NCI-H82 treated with DMSO at 0.1 percent for 48 hours (cell line): ENCODE results near the gene TNFAIP8L2.

Source experiments
- DNase-seq: peaks from one replicate; lab custom pipeline; 2025; ENCODE audit not compliant: unreplicated experiment; lab: John Stamatoyannopoulos, UW

Gene TNFAIP8L2

DNA sequence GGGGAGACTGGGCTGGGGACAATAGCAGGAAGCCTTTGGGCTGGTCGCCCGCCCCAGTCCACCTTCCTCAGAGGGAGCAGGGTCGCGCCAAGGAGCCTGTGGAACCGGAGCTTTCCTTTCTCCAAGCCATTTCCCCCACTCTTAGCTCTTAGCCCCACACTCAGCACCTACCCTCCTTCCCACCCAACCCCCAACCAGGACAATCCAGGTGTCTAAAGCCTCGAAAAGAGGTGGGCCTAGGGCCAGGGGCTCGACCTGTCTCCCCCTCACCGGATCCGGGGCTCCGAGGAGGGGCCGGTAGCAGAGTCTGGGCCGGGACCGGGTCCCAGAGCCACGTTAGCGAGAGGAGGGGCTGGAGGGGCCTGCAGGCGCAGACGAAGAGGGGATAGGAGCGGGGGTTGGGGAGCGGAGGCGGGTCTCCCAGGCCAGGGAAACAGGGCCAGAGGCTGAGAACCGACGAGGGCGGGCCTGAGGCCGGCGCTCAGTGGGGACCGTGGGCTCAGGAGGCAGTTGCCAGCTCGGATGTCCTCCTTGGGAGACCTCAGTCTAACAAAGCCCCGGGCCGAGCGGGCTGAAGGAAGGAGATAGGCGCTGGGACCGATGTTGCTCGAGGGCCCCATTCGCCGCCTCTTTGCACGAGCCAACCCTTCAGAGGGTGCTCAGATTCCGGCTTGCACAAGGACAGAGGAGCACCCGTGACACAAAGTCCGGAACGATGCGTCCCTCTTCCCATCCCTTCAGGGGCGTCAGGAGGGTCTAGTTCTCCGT lies 11.0 kb upstream of the TNFAIP8L2 start:
- DNase-seq, result no peak

DNA sequence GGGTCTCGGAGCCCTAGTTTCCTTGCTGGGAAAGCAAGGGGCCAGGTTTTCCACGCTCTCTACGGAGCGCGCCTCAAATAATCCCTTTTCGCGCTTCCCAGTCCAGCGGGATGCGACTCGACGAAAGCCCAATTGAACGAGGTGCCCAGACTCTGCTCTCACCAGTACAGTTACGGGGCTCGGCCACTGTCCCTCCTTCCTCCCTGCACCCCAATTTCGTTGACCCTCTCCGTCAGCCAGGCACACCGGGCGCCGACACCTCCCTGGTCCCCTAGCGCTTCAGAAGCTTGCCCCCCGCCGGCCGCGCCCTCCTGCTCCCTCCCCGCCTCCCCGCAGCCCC lies 10.4 kb upstream of the TNFAIP8L2 start:
- no peak for DNase-seq

DNA sequence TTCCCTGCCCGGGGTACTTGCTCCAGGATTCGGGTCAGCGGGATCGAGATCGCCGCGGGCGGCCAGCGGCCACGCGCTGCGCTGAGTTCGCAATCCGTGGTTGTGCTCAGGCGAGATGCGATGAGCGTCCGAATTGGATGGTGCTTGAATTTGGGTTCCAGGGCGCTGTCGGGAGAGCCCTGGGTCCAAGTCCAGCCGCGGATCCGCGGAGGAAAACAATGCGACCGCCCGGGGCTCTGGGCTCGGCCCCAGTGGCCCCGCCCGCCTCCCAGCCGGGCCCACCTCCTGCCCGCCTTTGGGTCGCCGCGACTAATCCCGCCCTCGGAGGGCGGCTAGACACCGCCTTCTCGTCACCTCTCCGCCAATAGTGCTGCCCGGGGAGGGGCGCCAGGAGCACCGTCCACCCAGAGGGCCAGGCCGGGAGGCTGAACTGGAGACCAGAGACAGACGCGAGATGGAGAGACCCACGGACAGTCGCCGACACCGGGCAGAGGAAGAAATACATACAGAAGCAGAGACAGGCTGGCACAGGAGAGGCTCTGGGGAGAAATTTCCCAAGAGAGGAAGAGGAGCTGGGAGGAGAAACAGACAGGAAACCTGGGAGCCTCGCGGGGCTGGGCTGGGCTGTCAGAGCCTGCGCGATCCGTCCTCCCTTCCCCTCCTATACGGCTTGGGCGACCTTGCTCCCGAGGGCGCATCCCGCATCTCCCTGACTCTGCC lies 9.9 kb upstream of the TNFAIP8L2 start, which contains the start of gene SEMA6C:
Gene SEMA6C (minus strand): TSS at position 220 of the 720 bp plus-strand sequence. CDS start 4,010 bp downstream, outside the sequence.
- DNase-seq, result peak; percentile 92

DNA sequence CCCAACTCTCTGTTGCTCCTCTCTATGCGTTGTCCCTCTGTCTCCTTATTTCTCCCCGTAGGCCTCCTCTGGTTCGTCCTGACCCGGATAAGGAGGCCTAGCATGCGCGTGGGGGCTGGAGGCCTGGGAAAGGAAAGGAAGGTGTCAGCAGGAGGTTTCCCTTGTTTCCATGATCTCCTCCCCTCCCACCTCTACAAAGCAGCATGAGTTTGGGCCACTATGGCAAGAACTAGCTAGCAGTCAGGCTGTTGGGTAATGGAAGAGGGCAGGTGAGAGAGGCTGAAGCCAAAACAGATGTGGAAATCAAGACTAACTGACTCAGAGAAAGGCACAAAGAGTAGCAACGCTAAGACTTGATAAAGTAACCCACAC lies 9.3 kb upstream of the TNFAIP8L2 start:
- DNase-seq, result no peak

DNA sequence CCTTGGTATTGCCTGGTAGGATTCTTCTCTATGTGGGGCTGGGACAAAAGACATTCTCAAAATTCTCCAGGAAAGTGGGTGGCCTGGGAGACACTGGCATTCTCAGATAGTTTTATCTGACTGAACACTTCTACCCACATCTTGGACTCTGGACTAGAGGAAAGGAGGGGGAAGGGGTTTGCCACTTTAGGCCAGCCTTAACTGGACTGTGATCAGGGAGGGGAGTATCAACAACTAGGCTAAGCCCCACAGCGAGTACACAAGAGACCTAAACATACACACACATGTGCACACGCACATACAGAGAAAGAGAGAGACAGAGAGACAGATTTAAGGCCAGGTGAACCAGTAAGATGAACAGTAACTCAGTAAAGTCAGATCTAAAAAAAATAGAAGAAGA lies 8.8 kb upstream of the TNFAIP8L2 start:
- DNase-seq, result no peak

DNA sequence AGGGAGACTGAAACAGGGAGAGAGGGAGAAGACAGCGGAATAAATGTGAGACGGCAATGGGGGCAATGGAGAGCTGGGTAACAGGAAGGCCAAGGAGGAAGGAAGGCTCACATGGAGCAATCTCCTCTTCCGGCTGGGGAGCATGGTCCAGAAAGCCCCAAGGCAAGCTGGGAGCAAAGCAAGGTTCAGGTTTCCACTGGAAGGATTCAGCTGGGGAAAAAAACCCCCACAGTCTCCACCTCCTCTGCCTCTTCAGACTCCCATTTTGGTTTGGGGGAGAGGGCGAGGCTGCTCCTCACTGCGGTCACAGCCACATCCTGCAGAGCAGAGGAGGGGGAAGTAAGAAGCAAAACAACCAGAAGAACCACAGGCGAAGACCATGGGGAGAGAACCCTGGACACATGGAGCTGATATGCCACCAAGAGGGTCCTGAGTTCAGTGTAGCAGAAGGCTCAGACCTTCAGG lies 650 bp downstream of the TNFAIP8L2 start:
- DNase-seq, result no peak

DNA sequence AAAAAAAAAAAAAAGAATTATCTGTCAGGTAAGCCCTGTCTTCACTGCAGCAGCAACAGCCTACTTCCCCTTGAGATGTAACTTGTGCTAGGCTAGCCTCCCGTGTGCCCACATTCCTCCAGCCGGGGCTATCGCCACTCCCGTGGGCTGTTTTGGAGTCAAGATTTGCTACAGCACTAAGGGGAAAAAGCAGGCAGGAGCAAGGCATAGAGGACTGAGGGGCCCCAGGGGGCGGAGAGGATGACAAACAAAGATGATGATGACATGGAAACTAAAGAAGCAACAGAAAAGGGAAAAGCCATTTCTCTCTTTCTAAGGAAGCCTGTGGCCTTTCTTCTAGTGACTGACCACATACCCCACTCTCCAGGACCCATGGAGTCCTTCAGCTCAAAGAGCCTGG lies 1.9 kb downstream of the TNFAIP8L2 start:
- no peak for DNase-seq

DNA sequence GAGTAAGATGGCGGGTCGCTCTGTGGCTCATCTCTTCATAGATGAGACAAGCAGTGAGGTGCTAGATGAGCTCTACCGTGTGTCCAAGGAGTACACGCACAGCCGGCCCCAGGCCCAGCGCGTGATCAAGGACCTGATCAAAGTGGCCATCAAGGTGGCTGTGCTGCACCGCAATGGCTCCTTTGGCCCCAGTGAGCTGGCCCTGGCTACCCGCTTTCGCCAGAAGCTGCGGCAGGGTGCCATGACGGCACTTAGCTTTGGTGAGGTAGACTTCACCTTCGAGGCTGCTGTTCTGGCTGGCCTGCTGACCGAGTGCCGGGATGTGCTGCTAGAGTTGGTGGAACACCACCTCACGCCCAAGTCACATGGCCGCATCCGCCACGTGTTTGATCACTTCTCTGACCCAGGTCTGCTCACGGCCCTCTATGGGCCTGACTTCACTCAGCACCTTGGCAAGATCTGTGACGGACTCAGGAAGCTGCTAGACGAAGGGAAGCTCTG lies 2.4 kb downstream of the TNFAIP8L2 start:
- DNase-seq, result no peak

DNA sequence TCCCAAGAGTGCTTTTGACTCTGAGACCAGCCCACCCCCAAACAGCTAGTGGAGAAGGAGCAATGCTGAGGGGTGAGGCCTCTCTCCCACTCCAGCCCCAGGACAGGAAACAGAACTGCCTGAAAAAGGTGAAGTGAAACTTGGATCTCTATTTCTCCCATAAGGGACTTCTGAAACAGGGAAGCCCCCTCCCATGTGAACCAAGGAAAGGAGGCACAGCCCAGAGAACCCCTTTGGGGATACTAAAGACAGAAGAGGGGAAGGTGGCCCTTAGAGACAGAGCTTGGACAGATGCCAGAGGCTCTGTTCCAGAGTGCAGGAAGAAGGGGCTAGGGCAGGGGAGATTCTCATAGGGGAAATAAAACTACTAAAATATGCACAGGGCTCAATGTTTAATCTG lies 2.9 kb downstream of the TNFAIP8L2 start:
- DNase-seq, result no peak

DNA sequence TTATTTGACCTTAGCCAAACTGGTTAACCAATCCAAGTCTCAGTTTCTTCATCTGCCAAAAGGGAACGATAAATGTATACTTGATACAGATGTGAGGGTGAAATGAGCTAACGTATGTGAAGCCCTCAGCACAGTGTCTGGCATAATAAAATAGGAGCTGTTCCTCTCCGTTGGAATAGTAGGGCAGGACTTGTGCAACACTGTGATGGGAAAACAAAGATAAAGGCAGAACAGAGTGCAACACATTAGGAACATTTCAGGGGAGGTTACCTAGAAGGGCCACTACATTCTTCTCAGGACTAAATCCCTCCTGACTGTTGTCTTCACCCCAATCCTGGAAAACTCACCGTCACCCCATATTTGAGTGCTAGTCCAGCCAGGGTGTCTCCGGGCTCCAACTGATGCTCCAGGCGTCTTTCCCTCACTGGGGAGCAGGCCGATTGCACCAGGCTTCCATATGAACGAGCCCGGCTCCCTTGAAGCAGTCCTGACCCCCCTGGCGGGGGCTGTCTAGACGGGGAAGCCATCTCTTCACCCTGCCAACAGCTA lies 8.4 kb downstream of the TNFAIP8L2 start:
- DNase-seq, result no peak

DNA sequence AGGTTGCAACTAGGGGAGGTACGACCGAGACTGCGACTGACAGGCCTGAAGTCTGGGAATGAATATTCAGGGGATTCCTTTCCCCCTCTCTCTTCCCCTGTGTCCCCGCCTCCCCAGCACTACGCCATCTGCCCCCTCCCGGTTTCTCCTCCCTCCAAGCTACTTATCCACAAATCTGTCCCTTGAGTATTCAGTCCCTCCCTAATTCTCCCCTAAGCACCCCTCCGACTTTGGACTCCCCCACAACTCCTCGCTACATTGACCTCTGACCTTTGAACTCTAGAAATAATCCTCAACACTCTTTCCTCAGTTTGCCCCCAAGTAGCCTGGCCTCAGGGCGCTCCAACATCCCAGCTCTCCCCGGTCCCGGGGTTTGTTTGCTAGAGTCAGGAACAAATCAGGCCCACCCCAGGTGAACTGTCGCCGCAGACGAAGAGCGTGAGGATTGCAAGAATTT lies 8.9 kb downstream of the TNFAIP8L2 start:
- peak; percentile 98 for DNase-seq

DNA sequence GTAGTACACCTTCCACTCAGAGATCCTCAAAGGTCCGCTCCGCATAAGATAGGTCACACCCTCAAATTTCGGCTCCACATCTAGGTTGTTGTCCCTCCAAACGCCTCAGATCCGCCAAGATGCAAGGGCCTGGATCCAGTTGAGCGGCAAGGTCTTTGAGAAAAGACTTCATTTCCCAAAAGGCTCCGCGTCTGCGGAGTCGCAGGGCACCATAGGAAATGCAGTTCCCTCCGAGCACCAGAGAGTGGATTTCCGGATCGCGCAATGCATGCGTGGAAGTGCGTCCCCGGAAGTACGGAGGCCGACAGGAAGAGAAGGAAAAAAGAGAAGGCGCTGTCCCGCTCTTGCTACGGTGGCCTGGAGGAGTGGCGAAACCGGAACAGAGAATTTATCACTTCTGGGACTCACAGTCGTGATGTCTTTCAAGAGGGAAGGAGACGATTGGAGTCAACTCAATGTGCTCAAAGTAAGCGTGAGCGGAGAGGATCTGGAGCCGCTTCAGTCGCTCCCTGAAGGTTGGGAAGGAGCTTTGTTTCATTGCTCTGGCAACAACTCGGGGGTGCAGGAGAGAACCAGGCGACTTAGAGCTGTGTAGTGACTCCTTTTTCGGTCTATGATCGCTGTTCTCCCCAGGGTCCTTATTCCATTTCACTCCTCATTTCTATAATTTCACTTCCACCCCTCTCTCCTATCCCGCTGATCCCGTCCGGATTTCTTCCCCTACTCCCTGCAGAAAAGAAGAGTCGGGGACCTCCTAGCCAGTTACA lies 9.5 kb downstream of the TNFAIP8L2 start, which contains the start of the genes LYSMD1 and SCNM1:
Gene LYSMD1 (minus strand): TSS at position 165 of the 767 bp plus-strand sequence. CDS start 644 bp downstream, outside the sequence.
Gene SCNM1 (plus strand): TSS at position 407 of the 767 bp plus-strand sequence. CDS start 9 bp downstream, at position 416.
- DNase-seq, result peak; percentile 97

DNA sequence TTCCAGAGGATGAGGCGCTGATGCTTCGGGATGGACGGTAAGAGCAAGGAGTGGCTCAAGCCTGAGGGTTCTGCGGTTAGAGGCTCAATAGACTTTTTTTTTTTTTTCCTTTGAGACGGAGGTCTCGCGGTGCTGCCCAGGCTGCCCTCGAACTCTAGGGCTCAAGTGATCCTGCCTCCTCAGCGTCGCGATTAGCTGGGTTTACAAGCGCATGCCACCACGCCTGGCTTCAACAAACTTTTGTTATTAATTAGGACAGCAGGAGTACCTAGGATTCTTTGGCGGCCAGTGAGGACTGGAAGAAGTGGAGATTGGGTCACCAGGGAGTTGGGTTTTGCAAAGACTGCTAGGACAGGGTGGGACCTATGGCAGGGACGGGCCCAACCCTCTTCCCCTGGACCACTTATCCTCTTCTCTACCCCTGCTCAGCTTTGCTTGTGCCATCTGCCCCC lies 10.1 kb downstream of the TNFAIP8L2 start:
- no peak for DNase-seq

DNA sequence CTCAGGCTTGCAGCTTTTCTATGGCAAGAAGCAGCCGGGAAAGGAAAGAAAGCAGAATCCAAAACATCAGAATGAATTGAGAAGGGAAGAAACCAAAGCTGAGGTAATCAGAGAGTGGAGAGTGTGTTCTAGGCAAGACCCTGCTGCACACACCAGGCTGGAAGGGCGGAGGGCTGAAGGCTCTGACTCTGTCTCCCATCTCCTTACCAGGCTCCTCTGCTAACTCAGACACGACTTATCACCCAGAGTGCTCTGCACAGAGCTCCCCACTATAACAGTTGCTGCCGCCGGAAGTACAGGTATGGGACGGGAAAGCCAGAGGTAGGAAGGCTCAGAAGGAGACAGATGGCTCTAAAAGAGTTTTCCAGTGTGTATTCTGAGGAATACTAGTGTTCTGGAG lies 10.7 kb downstream of the TNFAIP8L2 start:
- no peak for DNase-seq

DNA sequence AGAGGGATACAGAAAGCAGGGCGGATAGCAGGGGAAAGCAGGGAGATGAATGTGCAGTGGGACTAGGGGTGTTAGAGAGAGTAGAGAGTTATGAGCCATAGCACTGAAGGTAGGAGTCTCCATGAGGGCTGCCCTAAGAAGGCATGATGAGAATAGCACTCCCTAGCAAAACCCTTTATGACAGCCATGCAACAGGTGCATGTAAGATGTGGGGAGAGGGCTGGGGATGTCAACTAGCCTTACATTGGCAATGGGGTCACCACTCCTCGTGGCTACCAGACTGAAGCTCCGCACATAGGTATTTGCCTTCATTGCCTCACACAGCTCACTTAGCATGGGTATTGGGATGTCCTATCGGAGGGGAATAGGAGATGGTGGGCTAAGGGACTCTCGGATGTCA lies 14.7 kb downstream of the TNFAIP8L2 start:
- no peak for DNase-seq

DNA sequence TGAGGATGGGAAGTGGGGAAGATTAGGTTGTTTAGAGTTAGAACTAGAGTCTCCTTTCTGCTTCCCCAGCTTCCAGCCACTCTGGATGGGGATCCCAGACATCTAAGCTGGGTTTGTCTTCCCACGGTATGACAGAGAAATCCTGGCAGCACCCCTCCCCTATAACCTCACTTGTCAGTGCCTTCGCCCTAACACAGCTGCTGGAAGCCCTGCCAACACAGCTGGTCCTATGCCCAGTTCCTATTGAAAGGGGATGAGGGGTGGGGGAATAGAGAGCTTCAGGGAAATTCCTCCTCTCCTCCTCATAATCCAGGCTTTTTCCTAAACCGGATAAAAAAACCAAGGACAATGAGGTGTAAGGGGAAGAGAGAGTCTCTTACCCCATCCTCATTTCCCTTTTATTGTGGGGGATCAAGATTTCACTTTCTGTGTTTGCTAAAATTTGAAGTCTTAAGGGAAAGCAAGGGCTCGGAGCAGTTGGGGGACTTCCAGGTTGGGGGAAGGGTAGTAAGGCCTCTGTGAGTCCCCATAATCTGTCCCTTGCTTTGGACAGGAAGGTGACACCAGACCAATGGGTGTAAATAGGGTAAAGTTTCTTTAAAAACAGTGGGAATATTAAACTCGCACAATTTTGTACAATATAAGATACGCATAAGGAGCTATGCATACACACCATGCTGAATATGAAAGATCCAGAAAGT lies 18.7 kb downstream of the TNFAIP8L2 start:
- no peak for DNase-seq

DNA sequence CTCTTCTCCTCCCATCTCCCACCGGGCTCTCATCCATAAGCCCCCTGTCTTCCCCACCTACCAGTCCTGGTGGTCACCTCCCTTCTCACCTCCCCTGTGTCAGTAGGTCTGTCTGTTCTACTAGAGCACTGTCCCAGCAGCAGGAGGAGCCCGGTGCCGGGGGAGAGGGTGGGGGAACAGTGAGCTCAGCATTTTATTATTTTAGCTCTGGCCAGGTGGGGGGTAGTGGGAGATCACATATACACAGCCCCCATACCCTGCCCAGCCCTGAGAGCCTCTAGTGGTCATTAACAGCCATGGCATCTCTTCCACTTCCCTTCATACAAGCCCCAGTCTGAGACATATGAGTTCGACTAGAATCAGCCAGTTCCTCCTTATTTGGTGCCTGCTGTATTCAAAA lies 19.4 kb downstream of the TNFAIP8L2 start, which contains the start of gene TMOD4:
Gene TMOD4 (minus strand): TSS at position 119 of the 400 bp plus-strand sequence. CDS start 1,106 bp downstream, outside the sequence.
- no peak for DNase-seq

DNA sequence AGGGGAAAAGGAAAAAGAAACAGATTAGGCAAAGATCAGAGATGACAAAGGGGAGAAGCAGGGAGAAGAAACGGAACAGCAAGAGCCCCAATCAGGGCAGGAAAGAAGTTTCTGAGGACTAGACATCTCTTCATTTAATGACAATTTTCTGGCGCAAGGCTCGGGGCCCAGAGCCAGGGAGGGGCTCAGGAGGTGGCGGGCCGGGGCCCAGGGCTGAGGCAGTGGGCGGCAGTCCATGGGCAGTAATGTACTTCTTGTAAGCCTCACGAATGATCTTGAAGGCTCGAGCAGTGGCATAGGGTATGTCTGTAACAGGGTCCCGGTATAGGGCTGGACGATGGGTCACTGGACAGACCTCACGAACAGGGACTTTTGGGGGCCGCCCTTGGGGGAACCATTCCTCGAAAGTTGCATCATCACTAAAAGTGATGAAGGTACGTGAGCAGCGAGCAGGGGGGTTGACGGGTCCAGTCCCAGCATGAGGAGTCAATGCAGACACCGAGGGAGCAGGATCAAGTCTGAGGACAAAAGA lies 20.1 kb downstream of the TNFAIP8L2 start:
- no peak for DNase-seq

DNA sequence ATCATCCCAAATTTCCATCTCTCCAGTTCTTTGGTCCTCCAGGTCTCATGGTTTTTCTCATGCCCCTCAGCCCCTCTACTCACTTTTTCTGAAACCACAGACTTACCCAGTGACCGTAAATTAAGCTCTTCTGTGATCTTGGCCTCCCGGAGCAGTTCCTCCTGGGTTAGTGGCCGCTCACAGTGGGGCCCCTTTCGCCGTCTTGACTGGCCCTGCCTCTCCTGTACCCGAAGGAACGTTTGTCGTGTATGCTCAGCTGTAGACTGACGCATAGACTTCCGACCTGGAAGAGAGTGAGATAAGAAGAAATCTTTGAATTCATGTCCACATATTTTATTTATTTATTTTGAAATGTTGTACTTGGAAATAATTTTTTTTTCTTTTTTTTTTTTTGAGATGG lies 27.8 kb downstream of the TNFAIP8L2 start:
- DNase-seq, result no peak

DNA sequence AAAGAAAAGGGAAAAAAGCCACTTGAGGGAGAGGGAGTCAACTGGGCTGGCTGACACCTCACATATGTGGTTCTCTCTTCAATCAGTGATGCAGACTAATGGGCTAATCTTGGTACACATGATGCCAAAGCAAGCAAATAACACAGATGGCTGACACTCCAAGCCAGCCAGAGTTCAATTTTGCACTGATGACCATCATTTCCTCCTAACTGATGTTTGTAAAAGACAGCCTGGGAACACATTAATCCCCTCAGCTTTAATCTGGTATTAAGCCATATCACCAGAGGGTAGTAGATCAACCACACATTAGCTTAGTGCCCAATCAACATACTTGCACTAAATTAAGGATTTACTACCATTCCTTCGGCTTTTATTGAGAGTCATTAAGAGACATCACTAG lies 30.8 kb downstream of the TNFAIP8L2 start:
- peak; percentile 96 for DNase-seq
